HG02943 (cell line): ENCODE results near the gene KREMEN1.
"Not testable (repeated sequence)": the region's sequence is repeated elsewhere in the genome, so short reads cannot be mapped to it uniquely, and the experiment has no call there.

ENCODE experiments used
- ATAC-seq: cut with Tn5 transposase; IDR thresholded peaks from one replicate; pipeline ENCODE4 v1.9.1; 2021; ENCODE audit warnings: mild to moderate bottlenecking, low read depth, moderate library complexity; ENCODE audit not compliant: unreplicated experiment

The KREMEN1 gene

DNA sequence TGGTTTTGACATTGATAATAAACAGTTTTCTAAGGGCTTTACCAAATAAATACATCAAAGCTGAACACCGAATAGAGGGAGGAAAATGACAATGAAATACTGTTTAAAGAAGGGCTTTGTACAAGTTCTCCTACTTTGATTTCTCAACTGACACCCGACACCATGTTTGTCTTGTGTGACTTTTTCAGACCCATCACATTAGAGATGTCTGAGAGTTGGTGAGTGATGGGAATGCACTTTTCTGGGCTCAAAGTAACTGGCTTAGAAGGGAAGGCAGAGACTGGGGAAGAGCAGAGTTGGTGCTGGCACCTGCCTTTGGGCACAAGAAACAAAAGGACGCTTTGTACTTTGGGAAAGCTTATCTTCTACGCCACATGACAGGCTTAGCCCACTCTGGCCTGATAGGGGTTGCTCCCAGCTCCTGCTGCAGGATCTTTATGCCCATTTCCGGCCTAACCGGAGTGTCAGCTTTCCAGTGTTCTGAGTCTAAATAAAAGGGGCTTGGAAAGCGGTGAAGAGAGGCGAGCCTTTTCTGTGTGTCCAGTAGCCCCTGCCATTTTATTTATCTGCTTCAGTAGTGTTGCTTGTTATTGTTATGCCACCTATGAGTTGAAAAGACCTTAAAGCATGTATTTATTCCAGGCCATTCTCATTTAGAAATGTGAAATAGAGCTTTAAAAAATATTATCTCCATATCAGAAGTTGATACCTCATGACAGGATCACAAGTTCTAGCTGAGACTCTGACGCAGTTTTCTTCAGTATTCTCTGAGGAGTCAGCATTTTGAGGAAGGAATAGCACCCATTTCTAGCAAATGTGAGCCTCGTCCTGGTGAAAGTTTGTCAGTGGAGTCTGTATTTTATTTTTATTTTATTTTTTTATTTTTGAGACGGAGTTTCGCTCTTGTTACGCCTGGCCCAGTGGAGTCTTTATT, 24.2 kb downstream of the KREMEN1 start:
- ATAC-seq = no peak

DNA sequence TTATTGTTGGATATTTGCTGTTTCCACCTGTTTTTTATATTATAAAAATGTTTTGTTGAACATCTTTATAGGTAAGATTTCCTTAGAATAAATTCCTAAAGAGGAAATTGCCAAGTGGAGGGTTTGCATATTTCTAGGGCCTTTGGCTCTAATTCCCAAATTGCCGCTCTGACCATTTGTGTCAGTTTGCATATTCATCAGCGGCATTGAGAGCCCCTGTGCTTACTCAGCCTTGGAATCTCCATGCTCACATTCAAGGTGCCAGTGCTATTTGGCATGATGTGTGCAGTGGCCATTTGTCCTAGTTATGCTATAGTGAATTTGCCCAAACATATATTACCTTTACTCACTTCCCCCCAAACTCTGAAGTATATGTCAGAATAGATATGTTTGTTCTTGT, 25.5 kb downstream of the KREMEN1 start:
- ATAC-seq = no peak

DNA sequence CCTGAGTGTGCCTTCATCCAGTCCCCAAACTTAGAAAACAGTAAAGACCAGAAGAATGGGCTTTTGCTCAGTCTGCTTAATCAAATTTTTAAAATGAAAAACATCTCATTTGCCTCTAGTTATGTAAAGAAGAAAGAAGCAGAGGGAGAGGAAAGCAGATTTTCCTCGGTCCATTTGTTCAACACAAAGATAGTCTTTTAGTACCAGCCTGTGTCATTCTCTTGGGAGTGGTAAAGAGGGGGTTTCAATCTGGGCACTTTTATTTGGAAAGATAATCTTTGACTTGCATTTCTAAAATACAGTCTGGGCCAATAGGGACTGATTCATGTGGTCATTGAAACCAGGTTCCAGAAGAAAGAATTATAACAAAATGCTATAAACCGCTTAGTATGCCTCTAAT, 29.5 kb downstream of the KREMEN1 start:
- no peak for ATAC-seq

DNA sequence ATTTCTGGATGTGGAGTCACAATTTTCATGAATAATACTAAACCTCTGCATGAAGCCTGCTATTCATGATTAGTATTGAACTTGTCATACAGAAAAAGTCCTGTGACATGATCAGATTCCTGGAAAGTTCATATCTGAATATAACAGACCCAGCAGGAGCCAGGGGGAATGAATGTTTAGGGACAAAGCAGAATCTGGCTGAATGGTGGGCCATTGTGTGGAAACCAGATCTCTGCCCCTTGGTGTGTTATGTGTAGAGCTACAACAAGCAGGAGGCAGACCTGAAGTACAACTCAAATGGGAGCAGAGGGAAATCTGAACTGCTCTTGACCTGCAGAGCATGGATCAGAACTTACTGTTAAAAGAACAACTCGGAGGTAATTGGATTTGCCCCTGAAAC, 30.3 kb downstream of the KREMEN1 start:
- ATAC-seq = no peak

DNA sequence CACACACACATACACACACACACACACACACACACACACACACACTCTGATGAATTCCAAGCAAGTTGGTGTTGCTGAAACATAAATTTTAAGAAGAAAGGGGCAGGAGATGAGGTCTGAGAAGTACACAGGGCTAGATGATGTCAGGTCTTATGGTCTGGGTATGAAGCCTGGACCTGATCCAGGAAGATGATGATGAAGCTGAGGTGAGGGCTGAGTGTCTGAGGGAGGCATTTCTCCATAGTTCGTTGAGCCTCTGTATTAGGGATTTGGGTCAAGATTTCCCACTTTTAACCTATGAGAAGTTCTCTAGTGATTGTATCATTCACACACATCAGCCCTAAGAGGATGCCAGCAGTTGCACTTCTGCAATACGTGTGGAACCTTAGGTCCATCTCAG, 32.6 kb downstream of the KREMEN1 start:
- no peak for ATAC-seq

DNA sequence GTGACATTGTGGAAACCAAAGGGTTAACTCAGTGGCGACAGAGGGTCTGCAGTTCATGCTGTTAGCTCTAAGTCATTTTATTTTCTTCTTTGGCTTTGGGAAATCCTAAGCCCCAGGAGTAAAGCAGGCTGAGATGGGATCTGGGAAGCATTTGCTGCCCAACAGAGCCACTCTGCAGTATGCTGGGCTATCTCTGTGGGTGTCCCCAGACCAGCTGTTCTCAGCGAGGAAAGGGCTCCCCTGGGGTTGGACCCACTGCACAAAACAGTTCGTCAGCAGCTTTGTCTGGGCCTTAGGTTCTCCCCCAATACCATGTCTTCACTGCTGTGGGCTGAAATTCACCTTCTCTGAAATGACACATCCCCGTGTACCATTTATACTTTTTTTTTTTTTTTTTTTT, 34.0 kb downstream of the KREMEN1 start:
- ATAC-seq = no peak

DNA sequence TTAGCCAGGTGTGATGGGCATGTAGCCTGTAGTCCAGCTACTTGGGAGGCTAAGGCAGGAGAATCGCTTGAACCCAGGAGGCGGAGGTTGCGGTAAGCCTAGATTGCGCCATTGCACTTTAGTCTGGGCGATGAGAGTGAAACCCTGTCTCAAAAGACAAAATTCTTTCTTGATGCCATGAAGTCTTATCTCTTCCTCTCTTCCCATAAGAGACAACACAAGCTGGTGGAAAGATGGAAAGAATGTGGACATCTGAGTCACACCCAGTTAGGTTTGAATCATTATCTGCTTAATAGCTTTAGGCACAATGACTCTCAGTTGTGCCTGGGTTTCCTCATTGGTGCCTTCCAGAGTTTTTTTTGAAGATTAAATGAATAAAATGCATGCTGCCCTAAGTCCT, 35.3 kb downstream of the KREMEN1 start:
- no peak for ATAC-seq

DNA sequence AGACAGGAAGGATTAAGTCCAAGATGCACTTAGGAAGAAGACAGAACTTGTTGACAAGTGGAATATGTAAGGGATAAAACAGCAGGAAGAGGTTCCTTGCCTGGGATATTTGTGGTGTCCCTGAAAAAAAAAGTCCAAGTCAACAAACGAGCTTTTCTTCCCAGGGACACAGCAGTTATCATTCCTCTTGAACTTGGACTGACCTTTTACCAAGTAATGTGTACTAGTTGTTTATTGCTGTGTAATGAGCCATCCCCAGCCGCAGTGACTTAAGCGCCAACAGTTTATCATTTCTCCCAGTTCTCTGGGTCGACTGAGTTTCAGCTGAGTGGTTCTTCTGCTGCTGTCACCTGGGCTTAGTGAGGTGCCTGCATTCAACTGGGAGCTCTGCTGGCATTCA, 37.0 kb downstream of the KREMEN1 start:
- ATAC-seq = no peak

DNA sequence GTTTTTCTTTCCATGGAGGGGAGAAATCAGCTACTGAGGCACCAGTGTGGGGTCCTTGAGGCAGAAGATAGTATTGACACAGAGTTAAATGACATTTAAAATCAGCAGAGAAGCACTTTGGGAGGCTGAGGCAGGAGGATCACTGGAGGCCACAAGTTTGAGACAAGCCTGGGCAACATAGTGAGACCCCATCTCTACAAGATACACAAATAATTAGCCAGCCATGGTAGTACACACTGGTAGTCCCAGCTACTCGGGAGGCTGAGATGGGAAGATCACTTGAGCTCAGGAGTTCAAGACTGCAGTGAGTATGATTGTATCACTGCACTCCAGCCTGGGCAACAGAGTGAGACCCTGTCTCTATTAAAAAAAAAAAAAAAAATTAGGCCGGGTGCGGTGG, 38.1 kb downstream of the KREMEN1 start:
- no peak for ATAC-seq

DNA sequence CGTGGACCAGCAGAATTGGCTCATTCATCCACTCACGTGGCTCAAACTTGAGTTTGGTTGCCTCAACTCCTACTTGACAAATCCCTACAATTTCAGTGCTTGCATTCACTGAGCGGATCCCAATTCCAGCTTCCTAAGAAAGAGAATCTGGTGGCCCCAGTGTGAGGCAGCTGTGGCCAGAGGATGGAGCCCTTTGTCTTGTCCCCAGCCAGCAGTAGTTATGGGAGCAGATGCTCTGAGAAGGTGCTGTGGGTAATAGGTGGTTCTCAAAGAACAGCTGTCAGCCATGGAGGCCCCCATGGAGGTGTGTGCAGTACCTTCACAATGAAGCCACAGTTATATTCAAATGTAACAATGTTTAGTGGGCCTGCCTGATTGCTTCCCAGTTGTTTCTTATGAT, 39.3 kb downstream of the KREMEN1 start:
- no peak for ATAC-seq

DNA sequence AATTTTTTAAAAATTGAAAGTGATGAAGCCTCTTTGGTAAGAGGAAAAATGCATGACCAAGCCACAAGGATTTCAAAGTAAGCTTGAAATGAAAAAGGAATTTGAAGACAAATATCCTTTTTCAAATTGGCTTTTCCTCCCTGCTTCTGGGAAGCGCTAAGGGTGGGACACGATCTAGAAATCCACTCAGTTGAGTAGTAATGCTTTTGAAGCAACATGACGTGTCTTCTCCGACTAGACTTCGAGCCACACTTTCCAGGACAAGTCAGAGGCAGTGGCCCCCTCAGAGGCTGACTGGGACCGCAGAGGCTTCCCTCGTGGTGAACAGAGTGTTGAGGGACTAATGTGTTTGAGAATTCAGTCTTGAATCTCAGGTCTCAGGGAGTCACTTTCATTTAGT, 39.8 kb downstream of the KREMEN1 start:
- no peak for ATAC-seq

DNA sequence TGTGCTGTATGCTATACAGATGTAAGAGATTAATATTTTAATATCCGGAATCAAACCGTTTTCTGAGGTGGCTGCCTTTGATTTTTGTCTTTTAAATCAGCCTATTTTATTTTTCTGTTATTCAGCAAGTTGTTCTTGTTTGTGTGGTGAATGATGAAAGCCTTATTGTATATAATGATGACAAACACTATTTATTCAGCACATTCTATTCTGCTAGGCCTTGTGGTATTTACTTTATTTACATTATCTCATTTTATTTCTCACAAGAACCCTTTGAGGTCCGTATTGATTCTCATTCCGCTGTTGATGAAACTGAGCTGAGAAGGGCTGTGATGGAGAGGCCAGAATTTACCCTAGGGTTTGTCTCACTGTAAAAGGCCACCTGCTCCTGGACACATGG, 40.5 kb downstream of the KREMEN1 start:
- no peak for ATAC-seq

DNA sequence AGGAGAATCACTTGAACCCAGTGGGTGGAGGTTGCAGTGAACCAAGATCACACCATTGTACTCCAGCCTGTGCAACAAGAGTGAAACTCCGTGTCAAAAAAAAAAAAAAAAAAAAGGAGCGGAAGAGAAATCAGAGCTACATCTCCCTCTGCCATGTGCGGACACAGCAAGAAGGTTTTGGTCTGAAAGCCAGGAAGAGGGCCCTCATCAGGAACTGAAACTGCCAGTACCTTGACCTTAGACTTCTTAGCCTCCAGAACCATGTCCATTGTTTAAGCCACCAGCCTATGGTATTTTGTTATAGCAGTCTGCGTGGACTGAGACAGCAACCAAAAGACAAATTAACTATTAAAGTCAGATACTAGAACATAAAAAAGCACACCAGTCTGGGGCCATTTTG, 41.6 kb downstream of the KREMEN1 start:
- no peak for ATAC-seq

DNA sequence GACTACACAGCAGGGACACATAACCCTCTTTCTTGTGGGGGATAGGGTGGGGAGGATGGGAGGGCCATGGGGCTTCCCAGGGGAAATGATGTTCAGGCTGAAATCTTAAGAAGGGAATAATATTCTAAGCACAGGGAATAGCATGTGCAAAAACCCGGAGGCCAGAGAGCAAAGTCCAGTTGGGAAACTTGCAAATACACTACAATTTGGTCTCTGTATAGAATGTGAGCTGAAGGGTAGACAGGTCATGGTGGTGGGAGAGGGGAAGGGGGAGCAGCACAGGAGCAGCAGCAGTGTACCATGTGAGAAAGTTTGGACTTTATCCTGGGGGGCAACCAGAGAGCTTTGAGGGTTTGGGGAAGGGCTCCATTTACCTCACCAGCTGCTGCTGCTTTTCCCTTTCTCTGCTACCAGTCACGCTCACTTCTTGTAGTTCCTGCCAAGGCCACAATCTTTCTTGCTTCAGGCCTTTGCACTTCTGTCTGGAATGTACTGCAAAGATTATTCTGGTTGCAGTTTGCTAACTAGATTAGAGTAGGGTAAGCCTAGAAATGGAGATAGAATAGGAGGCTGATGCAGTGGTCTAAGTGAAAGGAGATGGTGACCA, 43.0 kb downstream of the KREMEN1 start:
- no peak for ATAC-seq

DNA sequence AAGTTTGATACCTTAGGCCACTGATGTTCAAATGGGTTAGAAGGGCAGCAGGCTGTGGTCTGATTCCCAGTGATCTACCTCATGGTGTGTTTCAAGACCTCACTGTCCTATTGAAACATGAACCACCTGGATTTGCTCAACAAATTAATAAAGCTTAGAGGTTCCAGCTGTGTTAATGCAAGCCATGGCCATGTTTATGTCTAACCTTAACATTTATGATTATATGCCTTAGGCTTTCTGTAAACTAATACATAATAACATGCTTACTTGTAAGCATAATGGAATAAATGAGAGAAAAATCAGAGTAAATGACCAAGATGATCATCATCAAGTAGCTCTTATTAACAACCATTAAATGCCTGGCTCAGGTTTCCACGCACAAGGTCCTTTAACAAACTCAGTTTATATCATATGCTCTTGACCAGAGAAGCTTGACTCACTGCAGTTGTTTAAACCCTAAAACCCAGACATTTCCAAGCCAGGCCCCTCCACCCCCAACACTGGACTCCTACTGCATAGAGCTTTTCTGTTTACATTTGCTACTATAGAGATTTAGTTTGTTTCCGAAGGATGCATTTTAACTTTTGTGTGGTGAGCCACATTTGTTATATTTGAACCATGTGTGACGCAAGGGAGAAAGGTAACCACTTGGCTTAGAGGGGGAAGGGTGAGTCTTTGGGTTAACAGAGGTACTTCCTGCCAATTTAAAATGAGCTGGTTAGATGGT, 43.7 kb downstream of the KREMEN1 start:
- no peak for ATAC-seq

DNA sequence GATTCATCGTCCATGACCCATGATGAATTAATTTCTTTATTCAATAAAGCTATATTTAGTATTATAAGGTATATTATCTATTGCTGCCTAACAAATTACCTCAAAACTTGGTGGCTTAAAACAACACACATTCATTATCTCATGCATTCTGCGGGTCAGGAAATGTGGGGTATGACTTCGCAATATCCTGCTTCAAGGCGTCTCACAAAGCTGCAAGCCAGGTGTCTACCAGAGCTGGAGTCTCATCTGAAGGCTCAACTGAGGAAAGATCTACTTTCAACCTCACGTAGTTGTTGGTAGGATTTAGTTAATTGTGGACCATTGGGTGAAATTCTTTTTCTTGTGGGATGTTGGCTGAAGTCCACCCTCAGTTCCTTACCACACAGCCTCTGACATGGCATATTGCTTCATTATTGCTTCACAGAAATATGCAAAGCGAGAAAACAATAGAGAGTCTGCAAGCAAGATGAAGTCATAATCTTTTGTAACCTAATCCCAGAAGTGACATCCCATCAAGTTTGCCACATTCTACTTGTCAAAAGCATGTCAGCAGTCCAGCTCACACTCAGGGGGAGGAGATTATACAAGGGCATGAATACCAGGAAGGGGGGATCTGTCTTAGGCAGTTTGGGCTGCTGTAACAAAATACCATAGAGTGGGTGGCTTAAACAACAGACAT, 45.1 kb downstream of the KREMEN1 start:
- no peak for ATAC-seq

DNA sequence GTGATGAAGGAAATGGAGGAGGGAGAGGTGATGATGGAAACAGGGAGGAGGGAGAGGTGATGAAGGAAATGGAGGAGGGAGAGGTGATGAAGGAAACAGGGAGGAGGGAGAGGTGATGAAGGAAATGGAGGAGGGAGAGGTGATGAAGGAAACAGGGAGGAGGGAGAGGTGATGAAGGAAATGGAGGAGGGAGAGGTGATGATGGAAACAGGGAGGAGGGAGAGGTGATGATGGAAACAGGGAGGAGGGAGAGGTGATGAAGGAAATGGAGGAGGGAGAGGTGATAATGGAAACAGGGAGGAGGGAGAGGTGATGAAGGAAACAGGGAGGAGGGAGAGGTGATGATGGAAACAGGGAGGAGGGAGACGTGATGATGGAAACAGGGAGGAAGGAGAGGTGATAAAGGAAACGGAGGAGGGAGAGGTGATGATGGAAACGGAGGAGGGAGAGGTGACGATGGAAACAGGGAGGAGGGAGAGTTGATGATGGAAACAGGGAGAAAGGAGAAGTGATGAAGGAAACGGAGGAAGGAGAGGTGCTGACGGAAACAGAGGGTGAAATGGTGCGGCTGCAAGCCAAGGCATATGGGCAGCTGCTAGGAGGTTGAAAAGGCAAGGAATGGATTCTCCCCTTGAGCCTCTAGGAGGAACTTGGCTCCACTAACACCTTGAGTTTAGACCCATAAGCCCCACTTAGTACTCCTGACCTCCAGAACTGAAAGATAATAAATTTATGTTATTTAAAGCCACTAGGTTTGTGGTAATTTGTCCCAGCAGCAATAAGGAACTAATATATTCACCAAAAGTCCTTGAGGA, 47.5 kb downstream of the KREMEN1 start:
- ATAC-seq = not testable (repeated sequence)

DNA sequence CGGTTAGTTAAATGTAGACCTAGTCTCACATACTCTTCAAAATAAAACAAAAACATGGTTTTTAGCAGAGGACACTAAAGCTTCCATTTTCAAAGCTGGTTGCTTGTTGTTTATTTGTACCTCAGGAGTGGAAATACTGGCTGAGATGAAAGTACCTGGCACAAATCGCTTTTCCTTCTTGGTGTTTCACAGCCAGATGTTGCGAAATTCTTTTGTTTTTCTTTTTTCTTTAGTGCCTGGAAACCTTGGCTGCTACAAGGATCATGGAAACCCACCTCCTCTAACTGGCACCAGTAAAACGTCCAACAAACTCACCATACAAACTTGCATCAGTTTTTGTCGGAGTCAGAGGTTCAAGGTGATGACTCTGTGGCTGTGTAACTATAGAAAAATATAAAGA, 48.3 kb downstream of the KREMEN1 start:
- no peak for ATAC-seq

DNA sequence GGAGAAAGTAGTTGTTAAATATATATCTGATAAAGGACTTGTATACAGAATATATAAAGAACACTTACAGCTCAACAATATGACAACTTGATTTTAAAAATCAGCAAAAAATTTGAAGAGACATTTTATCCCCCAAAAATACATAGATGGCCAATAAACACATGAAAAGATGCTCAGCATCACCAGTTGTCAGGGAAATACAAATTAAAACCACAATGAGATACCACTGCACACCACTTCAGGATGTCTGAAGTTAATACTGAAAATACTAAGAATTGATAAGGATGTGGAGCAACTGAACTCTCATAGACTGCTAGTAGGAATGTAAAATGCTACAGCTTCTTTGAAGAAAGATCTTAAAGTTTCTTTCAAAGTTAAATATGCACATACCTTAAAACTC, 49.2 kb downstream of the KREMEN1 start:
- no peak for ATAC-seq

DNA sequence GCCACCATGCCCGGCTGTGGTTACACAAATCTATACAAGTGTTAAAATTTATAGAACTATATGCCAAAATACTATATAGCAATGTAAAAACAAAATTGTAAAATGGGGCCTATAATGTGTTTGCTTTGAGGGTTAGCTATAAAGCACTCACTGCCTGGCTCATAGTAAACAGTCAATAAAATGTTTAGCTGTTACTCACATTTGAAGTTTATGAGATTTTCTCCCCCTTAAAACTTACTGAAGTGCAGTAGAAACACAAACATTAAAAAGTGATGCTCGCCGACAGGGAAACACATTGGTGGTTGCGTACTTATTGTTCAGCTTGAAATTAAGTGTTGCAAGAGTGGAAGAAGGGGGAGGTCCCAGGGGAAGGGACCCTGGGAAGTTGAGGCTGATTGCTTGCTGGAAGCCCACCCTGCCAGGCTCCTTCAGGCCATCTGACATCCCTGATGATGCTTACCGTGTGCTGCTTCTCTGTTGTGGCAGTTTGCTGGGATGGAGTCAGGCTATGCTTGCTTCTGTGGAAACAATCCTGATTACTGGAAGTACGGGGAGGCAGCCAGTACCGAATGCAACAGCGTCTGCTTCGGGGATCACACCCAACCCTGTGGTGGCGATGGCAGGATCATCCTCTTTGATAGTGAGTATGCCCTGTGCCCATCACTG, 52.1 kb downstream of the KREMEN1 start:
- no peak for ATAC-seq
